GM12891 (cell line): ENCODE data around the gene GUCA2B.

ENCODE experiments used
- PAX5 ChIP-seq: IDR thresholded peaks from 2 replicates; pipeline ENCODE4 v1.6.1; 2011; ENCODE audit warnings: low read length, moderate library complexity, mild to moderate bottlenecking; ENCODE audit not compliant: insufficient read depth, severe bottlenecking
- POLR2A ChIP-seq: IDR thresholded peaks from 2 replicates; pipeline ENCODE4 v1.6.1; 2011; ENCODE audit warnings: low read depth, low read length, control low read depth
- POLR2AphosphoS5 ChIP-seq: IDR thresholded peaks from 2 replicates; pipeline ENCODE4 v1.6.1; 2011; ENCODE audit warnings: low read depth, low read length, control low read depth
- TAF1 ChIP-seq: IDR thresholded peaks from 2 replicates; pipeline ENCODE4 v1.6.1; 2011; ENCODE audit warnings: low read depth, low read length, control low read depth

GRCh38 chr1:42171679-42172266 is 18.6 kb downstream of the GUCA2B start:
- TF ChIP-seq POLR2A (no peak), TAF1 (no peak), POLR2AphosphoS5 (no peak), PAX5 (no peak)
